GM12878 (cell line): Measurements from ENCODE around the gene GJB4. TPM values are rescaled to one million over a fixed set of nuclear protein-coding genes. Genes with fewer than 3 reads are reported as not detected.

Experiments
- ATAC-seq: fragments of 200-7000 bp; cut with Tn5 transposase; 3 replicates; pipeline ENCODE4 v1.9.1; 2020; ENCODE audit warnings: mild to moderate bottlenecking, moderate library complexity
- BruUV-seq: library from RNA; stranded (reverse); fragments of 400-500 nt; replicated peaks from 2 replicates; lab custom pipeline; 2021; lab: Mats Ljungman, UMichigan
- CTCF ChIA-PET: fragments of 300-600 bp; sonication (Branson Sonifier 250); formaldehyde crosslinking; extraction: SDS; loops from one replicate; lab custom pipeline; 2021; ENCODE audit warnings: inconsistent platforms; lab: Yijun Ruan, JAX
- POLR2A ChIA-PET: fragments of 350-600 bp; formaldehyde crosslinking; extraction: SDS; loops from one replicate; lab custom pipeline; 2021; ENCODE audit warnings: inconsistent platforms; lab: Charles Lee
- RAD21 ChIA-PET: fragments of 300-600 bp; sonication (Branson Sonifier 250); formaldehyde crosslinking; loops from one replicate; lab custom pipeline; 2023; ENCODE audit warnings: antibody characterized with exemption; ENCODE audit not compliant: unreplicated experiment; lab: Charles Lee
- SMC1A ChIA-PET: fragments of 300-600 bp; sonication (Branson Sonifier 250); formaldehyde crosslinking; loops from one replicate; lab custom pipeline; 2023; ENCODE audit not compliant: unreplicated experiment, uncharacterized antibody; lab: Charles Lee
- DNase-seq: peaks from one replicate; pipeline ENCODE4 v3.0.0-alpha.2; 2011; ENCODE audit warnings: low read depth, low spot score
- FAIRE-seq: peaks from 3 replicates; lab custom pipeline; 2011; peaks lifted over from hg19 to GRCh38; lab: Jason Lieb, UNC
- H2AFZ ChIP-seq: 2 replicates; pipeline ENCODE4 v1.6.0; 2011; ENCODE audit warnings: low read depth, low read length, control low read depth; ENCODE audit not compliant: control insufficient read depth
- H3K27ac ChIP-seq: 2 replicates; pipeline ENCODE4 v1.5.1; 2011; ENCODE audit warnings: control low read depth; ENCODE audit not compliant: control insufficient read depth, insufficient read depth
- H3K27me3 ChIP-seq, 2 experiments: replicated peaks in 1 of 2; 2 replicates each; pipeline versions ENCODE4 v1.6.0 to v1.6.1; 2011; ENCODE audit warnings: low read length in 1 of 2; ENCODE audit not compliant: control insufficient read depth in 2 of 2, insufficient read depth in 2 of 2
- H3K36me3 ChIP-seq, 2 experiments: 2 replicates each; pipeline ENCODE4 v1.5.1; 2011; ENCODE audit warnings: low read length in 1 of 2; ENCODE audit not compliant: control insufficient read depth in 2 of 2, insufficient read depth in 2 of 2
- H3K4me1 ChIP-seq: 2 replicates; pipeline ENCODE4 v1.6.1; 2011; ENCODE audit warnings: mild to moderate bottlenecking, low read length, moderate library complexity, mixed read lengths; ENCODE audit not compliant: control insufficient read depth, insufficient read depth
- H3K4me2 ChIP-seq: 2 replicates; pipeline ENCODE4 v1.6.0; 2011; ENCODE audit warnings: control low read depth; ENCODE audit not compliant: control insufficient read depth, insufficient read depth
- H3K4me3 ChIP-seq: fragments of 200-600 bp; sonication (generic); 2 replicates; pipeline ENCODE4 v1.5.1; 2016
- H3K79me2 ChIP-seq: 2 replicates; pipeline ENCODE4 v1.6.0; 2011; ENCODE audit warnings: low read length; ENCODE audit not compliant: control insufficient read depth, insufficient read depth
- H3K9ac ChIP-seq: 2 replicates; pipeline ENCODE4 v1.8.0; 2011; ENCODE audit warnings: low read length, control low read depth, mixed read lengths; ENCODE audit not compliant: control insufficient read depth, insufficient read depth
- H3K9me3 ChIP-seq: replicated peaks from 3 replicates; pipeline ENCODE4 v1.5.1; 2011; ENCODE audit warnings: mild to moderate bottlenecking, low read length; ENCODE audit not compliant: control insufficient read depth, insufficient read depth
- H4K20me1 ChIP-seq: 2 replicates; pipeline ENCODE4 v1.6.0; 2011; ENCODE audit not compliant: control insufficient read depth, insufficient read depth
- ATF7 ChIP-seq: fragments of 450-650 bp; IDR thresholded peaks from 2 replicates; pipeline ENCODE4 v1.6.1; 2016; ENCODE audit warnings: low read depth, mild to moderate bottlenecking
- CEBPB ChIP-seq, 2 experiments: fragments of 150-350 bp in 1 of 2; IDR thresholded peaks; 2 replicates each; pipeline ENCODE4 v1.6.1; 2012 to 2014; ENCODE audit warnings: low read depth in 2 of 2, low read length in 2 of 2, borderline replicate concordance in 1 of 2, inconsistent platforms in 1 of 2
- IKZF1 ChIP-seq: fragments of 450-650 bp; conservative IDR thresholded peaks from 2 replicates; pipeline ENCODE4 v1.6.1; 2017; ENCODE audit warnings: antibody characterized with exemption, mild to moderate bottlenecking
- JUND ChIP-seq: IDR thresholded peaks from 2 replicates; pipeline ENCODE4 v1.6.1; 2012; ENCODE audit warnings: low read depth, mild to moderate bottlenecking, low read length, improper control_type of control experiment, moderate library complexity
- NR2C2 ChIP-seq: IDR thresholded peaks from 2 replicates; pipeline ENCODE4 v1.6.1; 2011; ENCODE audit warnings: borderline replicate concordance, low read depth; ENCODE audit not compliant: control insufficient read depth, insufficient read length
- PAX8 ChIP-seq: fragments of 450-650 bp; IDR thresholded peaks from 2 replicates; pipeline ENCODE4 v1.6.1; 2017; ENCODE audit warnings: mild to moderate bottlenecking, moderate library complexity
- RUNX3 ChIP-seq: IDR thresholded peaks from 2 replicates; pipeline ENCODE4 v1.6.1; 2012; ENCODE audit warnings: low read length, inconsistent platforms
- SMARCA5 ChIP-seq: fragments of 450-650 bp; IDR thresholded peaks from 2 replicates; pipeline ENCODE4 v1.6.1; 2017; ENCODE audit warnings: mild to moderate bottlenecking
- SUZ12 ChIP-seq: fragments of 200-600 bp; sonication (generic); IDR thresholded peaks from one replicate; pipeline ENCODE4 v1.6.1; 2018; ENCODE audit warnings: antibody characterized with exemption, mild to moderate bottlenecking; ENCODE audit not compliant: unreplicated experiment
- WGBS: methylation state at CpG from one replicate; pipeline ENCODE4 v1.1.6; 2016; ENCODE audit warnings: low lambda C conversion rate; ENCODE audit not compliant: insufficient replicate concordance, insufficient coverage; ENCODE audit errors: missing lambda C conversion rate; 5-methylcytosine and 5-hydroxymethylcytosine counted together
- in situ Hi-C: fragments of 300-500 bp; cut with MboI; formaldehyde crosslinking; loops from 9 replicates; pipeline ENCODE4 v1.14.3; 2018; ENCODE audit warnings: mixed read lengths
- intact Hi-C: fragments of 100-400 bp; cut with micrococcal nuclease; formaldehyde crosslinking; loops from one replicate; pipeline ENCODE4 v1.14.2; 2022; ENCODE audit not compliant: unreplicated experiment
- polyA plus RNA-seq, 11 experiments: library from polyadenylated mRNA; depleted of rRNA in 4 of 11; unstranded in 6 of 11; stranded (reverse) in 5 of 11; fragments of >200 nt; fragmentation: Nextera tagmentation in 4 of 11; fragmentation: Illumina TruSeq in 1 of 11; extraction: Ambion mirVana in 4 of 11; extraction: Trizol in 1 of 11; gene quantifications; 1 replicate in 1 of 11; 2 replicates in 10 of 11; pipeline versions ENCODE4 v1.2.1 to v1.2.3, GENCODE V29; 2011 to 2016; ENCODE audit warnings: inconsistent platforms in 2 of 11, missing spikeins in 2 of 11, low read depth in 1 of 11
- total RNA-seq, 4 experiments: library from RNA; depleted of rRNA in 3 of 4; stranded (reverse); fragments of >200 nt in 3 of 4; fragmentation: Illumina TruSeq in 1 of 4; extraction: Trizol in 1 of 4; gene quantifications; 2 replicates each; pipeline versions ENCODE4 v1.2.1 to v1.2.3, GENCODE V29; 2013 to 2021

The GJB4 gene
- total and polyA plus RNA-seq, 10 of the 15 experiments (the other 5 are each of a cell fraction or from before 2014, with no cell fraction given) = not detected

- H3K4me2 ChIP-seq = no peak overlapping the region
- H3K79me2 ChIP-seq = no peaks in the 10 kb centered on the region
- H3K4me3 ChIP-seq = no peak overlapping the region
- FAIRE-seq = no peak
- CTCF ChIA-PET = interaction anchor here (0.7 to 1.1 kb wide), 2 partner anchors 956 to 1117 kb away, joined by 3 to 4 read pairs; no protein-coding TSS in a partner anchor
- H3K9me3 ChIP-seq = no peaks in the 10 kb centered on the region
- POLR2A ChIA-PET = no interaction called here
- SMC1A ChIA-PET = no interaction called here
- no peaks in the 10 kb centered on the region for H4K20me1 ChIP-seq
- no peaks in the 10 kb centered on the region for H3K36me3 ChIP-seq
- intact Hi-C loops (no loop called here), in situ Hi-C loops (loop anchor here (10.0 kb wide), 1 partner anchor 1112 kb away; no protein-coding TSS in a partner anchor)
- 41% methylated on average over 18 of the region's 18 CpGs for WGBS
- no peak for DNase-seq
- no peak overlapping the region for H2AFZ ChIP-seq
- RAD21 ChIA-PET = no interaction called here
- no peaks in the 10 kb centered on the region; a peak in 1 of 4 replicates for H3K27me3 ChIP-seq
- H3K9ac ChIP-seq = no peak overlapping the region
- H3K4me1 ChIP-seq = no peaks in the 10 kb centered on the region
- no peak overlapping the region for H3K27ac ChIP-seq
- no peak for TF ChIP-seq SMARCA5
- TF ChIP-seq CEBPB (IDR thresholded peaks at IDR 0.05; ENCODE audit: borderline replicate concordance in 1 of 2, low read depth in 2 of 2, low read length in 2 of 2) = no peak
- TF ChIP-seq ATF7 = no peak
- TF ChIP-seq IKZF1 = no peak
- no peak for TF ChIP-seq PAX8
- TF ChIP-seq RUNX3 = no peak
- no peak for TF ChIP-seq JUND
- TF ChIP-seq NR2C2 = no peak
- no peak for TF ChIP-seq SUZ12
- BruUV-seq = no TSS peak
- no peak for ATAC-seq
Observed at GRCh38 chr1:34746785-34747637, 12.5 kb upstream of the GJB4 start.
